Lung (tissue), 12 donors: ENCODE measurements around the gene HEXIM1. TPM values are rescaled to one million over a fixed set of nuclear protein-coding genes. Genes with fewer than 3 reads are reported as not detected.

ENCODE experiments used
- ATAC-seq: fragments of 200-7000 bp; cut with Tn5 transposase; one replicate; pipeline ENCODE4 v1.9.1; 2020; ENCODE audit warnings: moderate number of reproducible peaks; ENCODE audit not compliant: insufficient read depth, low FRiP score
- DNase-seq, 3 donors: peaks; one replicate each; pipeline ENCODE4 v3.0.0-alpha.2; 2013 to 2017
- H3K27ac ChIP-seq, 2 donors: one replicate each; pipeline ENCODE4 v1.5.1; 2013; ENCODE audit warnings: mild to moderate bottlenecking in 2 of 2, moderate library complexity in 2 of 2, control low read depth in 1 of 2, inconsistent platforms in 1 of 2, low read depth in 1 of 2, low read length in 1 of 2
- H3K27me3 ChIP-seq, 3 donors: one replicate each; pipeline ENCODE4 v1.5.1; 2013; ENCODE audit warnings: low read length in 2 of 3; ENCODE audit not compliant: control insufficient read depth in 3 of 3, insufficient read depth in 3 of 3
- H3K36me3 ChIP-seq, 4 donors: one replicate each; pipeline ENCODE4 v1.5.1; 2013; ENCODE audit warnings: low read length in 4 of 4, mild to moderate bottlenecking in 1 of 4, moderate library complexity in 1 of 4; ENCODE audit not compliant: control insufficient read depth in 4 of 4, insufficient read depth in 4 of 4
- H3K4me1 ChIP-seq, 5 donors: one replicate each; pipeline ENCODE4 v1.5.1; 2013; ENCODE audit warnings: low read length in 5 of 5, mild to moderate bottlenecking in 2 of 5, moderate library complexity in 1 of 5; ENCODE audit not compliant: control insufficient read depth in 5 of 5, insufficient read depth in 5 of 5
- H3K4me3 ChIP-seq: one replicate; pipeline ENCODE4 v1.5.1; 2013; ENCODE audit warnings: mild to moderate bottlenecking, control low read depth, moderate library complexity
- H3K9ac ChIP-seq, 2 donors: one replicate each; pipeline ENCODE4 v1.5.1; 2013; ENCODE audit warnings: low read length in 2 of 2, control low read depth in 1 of 2; ENCODE audit not compliant: insufficient read depth in 1 of 2
- H3K9me3 ChIP-seq, 4 donors: one replicate each; pipeline ENCODE4 v1.5.1; 2013; ENCODE audit warnings: low read length in 3 of 4, mild to moderate bottlenecking in 1 of 4, moderate library complexity in 1 of 4; ENCODE audit not compliant: control insufficient read depth in 4 of 4, insufficient read depth in 3 of 4
- CTCF ChIP-seq: IDR thresholded peaks from 2 replicates; pipeline ENCODE4 v1.5.1; 2012; ENCODE audit warnings: mild to moderate bottlenecking; ENCODE audit errors: control extremely low read depth, extremely low read depth
- WGBS, 2 donors: extraction: QIAGEN DNeasy Blood & Tissue Kit; methylation state at CpG; one replicate each; pipeline ENCODE4 v1.1.7; 2013; 5-methylcytosine and 5-hydroxymethylcytosine counted together
- polyA plus RNA-seq, 2 donors: library from polyadenylated mRNA; stranded (reverse); fragments of 200-250 nt; gene quantifications; one replicate each; pipeline ENCODE4 v1.2.1, GENCODE V29; 2013
- total RNA-seq, 2 donors: library from RNA; depleted of rRNA in 1 of 2; stranded (reverse); fragments of >200 nt in 1 of 2; gene quantifications; one replicate each; pipeline ENCODE4 v1.2.1, GENCODE V29; 2014 to 2021
- donor health status: control.
- donor health status: control.
- donor health status: Bipolar disorder and iron deficiency.
- donor health status: healthy.
- donor health status: DM: yes; HTN: yes; CAD: no.

Gene HEXIM1
- total and polyA plus RNA-seq, 4 donors, result 14.5 to 34.4 (median 22.0) TPM

DNA sequence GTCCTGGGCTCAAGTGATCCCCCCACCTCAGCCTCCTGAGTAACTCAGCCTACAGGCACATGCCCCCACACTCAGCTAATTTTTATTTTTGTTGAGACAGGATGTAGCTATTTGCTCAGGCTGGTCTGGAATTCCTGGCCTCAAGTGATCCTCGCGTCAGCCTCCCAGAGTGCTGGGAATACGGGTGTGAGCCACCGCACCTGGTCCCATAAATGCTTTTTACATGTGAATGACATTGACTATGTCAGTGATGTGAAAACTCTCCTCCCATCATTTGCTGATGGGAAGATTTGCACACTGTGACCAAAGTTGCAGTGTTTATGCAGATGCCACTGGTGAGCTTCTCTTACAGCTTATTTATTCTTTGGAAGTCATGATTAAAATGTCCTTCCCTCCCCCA lies 30.9 kb upstream of the HEXIM1 start:
- no peaks in the 10 kb centered on the region for H3K9me3 ChIP-seq
- H3K4me3 ChIP-seq, result no peak overlapping the region
- no peaks in the 10 kb centered on the region for H3K27me3 ChIP-seq
- H3K27ac ChIP-seq, result no peak overlapping the region
- ATAC-seq (no peak), DNase-seq (no peak)
- 94 to 97% methylated on average over 4 of the region's 4 CpGs for WGBS, 2 donors
- no peaks in the 10 kb centered on the region for H3K4me1 ChIP-seq
- no peak overlapping the region for H3K9ac ChIP-seq
- TF ChIP-seq CTCF, result no peak
- peaks cover 0 to 19% (median 1%) of the 10 kb centered on the region in 4 donors for H3K36me3 ChIP-seq

- no peaks in the 10 kb centered on the region for H3K27me3 ChIP-seq
- H3K4me1 ChIP-seq, result peaks cover 0 to 1% (median 0%) of the 10 kb centered on the region in 5 donors
- no peak overlapping the region for H3K9ac ChIP-seq
- H3K36me3 ChIP-seq, result peaks cover 0 to 19% (median 1%) of the 10 kb centered on the region in 4 donors
- no peak overlapping the region for H3K27ac ChIP-seq
- H3K9me3 ChIP-seq, result no peaks in the 10 kb centered on the region
- no peak overlapping the region for H3K4me3 ChIP-seq
- no peak for ATAC-seq
- WGBS, 2 donors, result 93 to 94% methylated on average over 20 of the region's 20 CpGs
- no peak for DNase-seq
- no peak for TF ChIP-seq CTCF
Observed at GRCh38 chr17:45117848-45118646, 30.2 kb upstream of the HEXIM1 start.

GRCh38 chr17:45118691-45119090 lies 29.6 kb upstream of the HEXIM1 start:
- Histone ChIP-seq H3K9me3 (no peaks in the 10 kb centered on the region), H3K4me3 (no peak overlapping the region), H3K27me3 (no peaks in the 10 kb centered on the region), H3K4me1 (peaks cover 0 to 6% (median 0%) of the 10 kb centered on the region in 5 donors), H3K36me3 (peaks cover 0 to 17% (median 1%) of the 10 kb centered on the region in 4 donors), H3K9ac (no peak overlapping the region), H3K27ac (no peak overlapping the region)
- WGBS, 2 donors, result 92 to 94% methylated on average over 23 of the region's 23 CpGs
- ATAC-seq (no peak), DNase-seq (no peak)
- no peak for TF ChIP-seq CTCF
